ENCODE results near the gene VANGL1.

The VANGL1 gene

GRCh38 chr1:115687744-115688143 lies 46.0 kb downstream of the VANGL1 start:
- no peak overlapping the region for H3K4me3 ChIP-seq (ENCODE audit: low read depth, low read length)
- TF ChIP-seq, protein P1, sequence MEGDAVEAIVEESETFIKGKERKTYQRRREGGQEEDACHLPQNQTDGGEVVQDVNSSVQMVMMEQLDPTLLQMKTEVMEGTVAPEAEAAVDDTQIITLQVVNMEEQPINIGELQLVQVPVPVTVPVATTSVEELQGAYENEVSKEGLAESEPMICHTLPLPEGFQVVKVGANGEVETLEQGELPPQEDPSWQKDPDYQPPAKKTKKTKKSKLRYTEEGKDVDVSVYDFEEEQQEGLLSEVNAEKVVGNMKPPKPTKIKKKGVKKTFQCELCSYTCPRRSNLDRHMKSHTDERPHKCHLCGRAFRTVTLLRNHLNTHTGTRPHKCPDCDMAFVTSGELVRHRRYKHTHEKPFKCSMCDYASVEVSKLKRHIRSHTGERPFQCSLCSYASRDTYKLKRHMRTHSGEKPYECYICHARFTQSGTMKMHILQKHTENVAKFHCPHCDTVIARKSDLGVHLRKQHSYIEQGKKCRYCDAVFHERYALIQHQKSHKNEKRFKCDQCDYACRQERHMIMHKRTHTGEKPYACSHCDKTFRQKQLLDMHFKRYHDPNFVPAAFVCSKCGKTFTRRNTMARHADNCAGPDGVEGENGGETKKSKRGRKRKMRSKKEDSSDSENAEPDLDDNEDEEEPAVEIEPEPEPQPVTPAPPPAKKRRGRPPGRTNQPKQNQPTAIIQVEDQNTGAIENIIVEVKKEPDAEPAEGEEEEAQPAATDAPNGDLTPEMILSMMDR (IDR thresholded peaks at IDR 0.05; ENCODE audit: low read depth, low read length) = no peak

DNA sequence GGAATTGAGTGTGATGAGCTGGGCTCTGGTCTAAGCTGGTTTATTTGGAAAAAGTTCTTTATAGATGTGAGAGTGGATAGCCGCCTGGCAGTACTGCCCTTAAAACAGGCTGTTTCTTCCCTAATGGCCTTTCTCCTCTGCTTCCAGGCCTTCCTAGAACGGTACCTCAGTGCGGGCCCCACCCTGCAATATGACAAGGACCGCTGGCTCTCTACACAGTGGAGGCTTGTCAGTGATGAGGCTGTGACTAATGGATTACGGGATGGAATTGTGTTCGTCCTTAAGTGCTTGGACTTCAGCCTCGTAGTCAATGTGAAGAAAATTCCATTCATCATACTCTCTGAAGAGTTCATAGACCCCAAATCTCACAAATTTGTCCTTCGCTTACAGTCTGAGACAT lies 49.2 kb downstream of the VANGL1 start:
- H3K4me3 ChIP-seq (ENCODE audit: low read depth, low read length) = no peak overlapping the region
- TF ChIP-seq, protein P1 (IDR thresholded peaks at IDR 0.05; ENCODE audit: low read depth, low read length) = no peak

DNA sequence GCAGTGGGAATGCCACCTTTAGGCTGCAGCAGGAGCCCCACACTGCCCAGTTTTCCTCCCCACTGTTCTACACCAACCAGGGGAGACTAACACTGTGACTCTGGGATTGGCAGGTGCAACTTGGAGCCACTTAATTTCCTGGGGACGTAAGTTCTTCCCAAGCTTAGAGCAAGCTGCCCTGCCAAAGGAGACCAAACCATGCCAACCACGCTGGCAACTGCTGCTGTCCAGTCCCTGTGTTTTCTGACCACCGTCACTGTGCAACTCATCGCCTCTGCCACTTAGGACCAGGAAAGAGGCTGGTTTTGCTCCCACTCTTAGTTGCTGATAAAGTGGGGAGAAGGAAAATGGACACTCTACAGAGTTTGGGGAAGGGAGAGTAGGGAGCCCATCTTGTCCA lies 50.5 kb downstream of the VANGL1 start:
- H3K4me3 ChIP-seq (ENCODE audit: low read depth, low read length) = no peak overlapping the region
- TF ChIP-seq, protein P1 (IDR thresholded peaks at IDR 0.05; ENCODE audit: low read depth, low read length) = no peak

- H3K4me3 ChIP-seq (ENCODE audit: low read depth, low read length) = no peak overlapping the region
- TF ChIP-seq, protein P1 (IDR thresholded peaks at IDR 0.05; ENCODE audit: low read depth, low read length) = no peak
Observed at GRCh38 chr1:115694805-115695204, 53.0 kb downstream of the VANGL1 start.

- H3K4me3 ChIP-seq (ENCODE audit: low read depth, low read length) = no peak overlapping the region
- TF ChIP-seq, protein P1 (IDR thresholded peaks at IDR 0.05; ENCODE audit: low read depth, low read length) = no peak
Observed at GRCh38 chr1:115697619-115698018, 55.8 kb downstream of the VANGL1 start.

- TF ChIP-seq, protein P1 (IDR thresholded peaks at IDR 0.05; ENCODE audit: low read depth, low read length) = no peak
- no peak overlapping the region for H3K4me3 ChIP-seq (ENCODE audit: low read depth, low read length)
Observed at GRCh38 chr1:115701090-115701489, 59.3 kb downstream of the VANGL1 start.

DNA sequence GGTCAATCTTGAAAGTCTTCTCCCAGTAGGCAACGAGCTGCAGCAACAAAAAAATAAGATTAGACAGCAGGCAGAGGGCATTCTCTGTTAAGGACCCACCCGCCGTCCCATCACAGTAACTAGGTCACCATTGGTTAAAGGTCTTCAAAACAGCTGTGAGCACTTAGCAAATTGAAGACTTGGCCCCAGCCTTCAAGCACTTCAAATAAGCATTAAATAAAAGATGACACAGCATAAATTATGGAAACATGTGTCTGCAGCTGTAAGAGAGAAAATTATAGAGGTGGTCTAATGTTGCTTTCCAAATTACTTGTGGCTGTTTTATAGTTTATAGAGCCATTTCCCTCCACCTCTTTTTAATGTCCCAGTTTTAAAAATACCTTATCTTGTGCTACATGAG lies 61.2 kb downstream of the VANGL1 start:
- TF ChIP-seq, protein P1 (IDR thresholded peaks at IDR 0.05; ENCODE audit: low read depth, low read length) = no peak
- no peak overlapping the region for H3K4me3 ChIP-seq (ENCODE audit: low read depth, low read length)
